Activated naive CD4-positive, alpha-beta T cell (primary cell): ENCODE results near the gene PAXX.
"Not testable (repeated sequence)": the region's sequence is repeated elsewhere in the genome, so short reads cannot be mapped to it uniquely, and the experiment has no call there.

Experiments
- DNase-seq, 4 experiments: peaks; one replicate each; lab custom pipeline; 2025; lab: John Stamatoyannopoulos, UW

PAXX gene

DNA sequence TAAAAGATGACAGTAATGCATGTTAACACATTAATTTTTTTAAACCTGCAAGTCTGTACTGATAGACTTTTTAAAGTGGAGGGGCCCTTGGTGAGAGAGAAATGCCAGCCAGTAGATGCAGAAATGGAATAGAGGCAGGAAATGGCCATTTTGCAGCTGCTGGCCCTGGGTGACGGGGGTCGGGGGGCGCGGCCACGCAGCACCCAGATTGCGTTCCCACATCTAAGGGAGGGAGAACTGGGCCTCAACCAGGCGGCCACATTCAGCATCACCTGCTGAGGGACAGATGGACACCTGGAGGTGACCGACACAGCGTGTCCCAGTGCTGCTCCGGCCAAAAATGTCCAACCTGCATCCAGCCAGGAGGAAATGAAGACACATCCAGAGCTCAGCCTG, 10.4 kb downstream of the PAXX start:
- DNase-seq = no peak

DNA sequence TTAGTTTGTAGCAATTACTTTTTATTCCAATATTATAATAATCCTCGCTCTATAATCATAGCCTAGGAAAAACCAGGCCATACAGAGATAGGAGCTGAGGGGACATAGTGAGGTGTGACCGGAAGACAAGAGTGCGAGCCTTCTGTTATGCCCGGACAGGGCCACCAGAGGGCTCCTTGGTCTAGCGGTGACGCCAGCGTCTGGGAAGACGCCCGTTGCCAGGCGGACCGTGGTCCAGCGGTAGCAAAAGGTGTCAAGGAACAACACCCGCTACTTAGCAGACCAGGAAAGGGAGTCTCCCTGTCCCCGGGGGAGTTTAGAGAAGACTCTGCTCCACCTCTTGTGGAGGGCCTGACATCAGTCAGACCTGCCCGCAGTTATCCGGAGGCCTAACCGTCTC, 12.1 kb downstream of the PAXX start:
- not testable (repeated sequence) for DNase-seq

DNA sequence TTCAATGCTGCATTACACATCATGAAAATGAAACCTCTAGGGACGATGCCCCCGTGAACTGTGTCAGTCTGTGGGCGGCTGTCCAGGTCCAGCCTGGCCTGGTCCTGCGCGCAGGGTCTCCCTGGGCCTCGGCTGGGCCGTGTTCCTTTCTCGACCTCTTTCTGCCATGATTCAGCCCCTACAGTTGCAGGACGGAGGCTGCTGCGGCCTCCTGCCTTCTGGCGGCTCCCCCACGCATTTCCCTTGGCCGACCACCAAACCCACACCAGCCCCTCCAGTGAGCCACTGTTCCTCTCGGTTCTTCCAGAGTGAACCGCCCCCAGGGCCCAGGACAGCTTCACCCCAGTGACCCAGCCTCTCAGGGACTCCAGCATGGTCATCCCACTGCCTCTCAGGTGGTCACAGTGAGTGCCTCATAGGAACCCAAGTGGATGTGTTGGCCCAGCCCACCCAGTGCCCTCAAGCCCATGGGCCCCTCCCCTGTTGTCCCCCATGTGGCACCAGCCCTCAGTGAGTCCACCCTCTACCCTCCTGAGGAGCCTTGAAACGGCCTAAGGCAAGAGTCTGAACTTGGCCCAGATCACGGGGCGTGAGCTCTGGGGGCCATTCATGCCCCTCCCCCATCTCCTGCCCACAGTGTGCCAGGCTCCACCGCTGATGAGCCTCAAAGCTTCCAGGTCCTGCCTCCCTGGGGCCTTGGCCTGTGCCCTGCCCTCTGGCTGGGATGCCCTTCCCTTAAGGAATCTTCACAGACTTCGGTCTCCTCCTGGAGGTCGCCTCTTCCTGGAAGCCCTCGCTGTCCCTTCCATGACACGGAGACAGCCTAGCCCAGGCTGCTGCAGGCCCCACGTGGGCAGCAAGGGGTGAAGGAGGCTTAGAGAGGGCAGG, 14.1 kb downstream of the PAXX start:
- DNase-seq = no peak

DNA sequence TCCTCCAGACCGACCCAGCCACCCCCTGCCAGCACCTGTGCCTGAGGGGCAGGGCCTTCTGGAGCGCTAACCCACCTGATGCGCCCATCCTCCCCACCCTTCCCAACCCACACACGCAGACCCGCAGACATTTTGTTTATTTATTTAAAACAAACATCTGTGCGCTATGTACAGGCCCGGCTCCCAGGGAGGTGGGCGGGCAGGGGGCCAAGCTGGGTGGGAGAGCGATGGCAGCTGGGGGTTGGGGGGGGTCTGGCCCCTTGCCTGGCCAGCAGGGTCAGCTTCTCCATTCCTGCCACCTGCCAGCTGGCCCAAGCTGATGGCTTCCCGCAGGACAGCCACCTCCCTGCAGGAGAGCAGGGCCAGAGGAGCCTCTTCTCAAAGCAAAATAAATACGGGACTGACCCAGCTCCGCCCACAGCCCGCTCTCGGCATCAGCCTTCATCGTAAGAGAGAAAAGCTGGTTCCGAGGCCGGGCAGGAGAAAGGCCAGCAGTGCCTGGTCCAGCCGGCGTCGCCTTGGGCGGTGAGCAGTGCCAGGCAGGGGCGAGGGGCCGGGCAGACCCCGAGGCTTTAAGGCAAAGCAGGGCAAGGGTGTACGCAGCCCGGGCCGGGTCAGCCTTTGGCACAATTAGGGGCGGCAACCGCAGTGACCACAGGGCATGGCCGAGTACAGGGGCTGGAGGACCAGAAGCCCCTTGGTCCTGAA, 15.0 kb downstream of the PAXX start:
- no peak for DNase-seq

DNA sequence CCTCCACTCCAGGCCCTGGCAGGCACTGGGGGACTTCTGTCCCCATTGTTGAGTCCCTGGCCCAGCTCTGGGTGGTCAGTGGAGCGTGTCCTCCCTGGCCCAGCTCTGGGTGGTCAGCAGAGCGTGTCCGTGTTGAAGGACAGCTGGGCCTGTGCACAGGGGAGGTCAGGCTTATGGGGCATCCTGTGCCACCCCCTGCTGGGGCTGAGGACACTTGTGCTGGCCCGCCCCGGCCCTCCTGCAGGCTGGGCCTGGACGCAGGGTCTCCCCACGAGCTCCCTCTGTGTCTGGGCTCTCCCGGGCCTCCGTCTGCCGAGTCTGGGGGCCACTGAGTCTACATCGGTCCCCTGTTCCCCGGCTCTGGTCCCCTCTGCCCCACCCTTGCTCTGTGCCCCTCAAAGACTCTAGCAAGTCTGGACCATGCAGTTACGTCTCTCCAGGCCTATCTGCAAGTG, 15.6 kb downstream of the PAXX start:
- no peak for DNase-seq

DNA sequence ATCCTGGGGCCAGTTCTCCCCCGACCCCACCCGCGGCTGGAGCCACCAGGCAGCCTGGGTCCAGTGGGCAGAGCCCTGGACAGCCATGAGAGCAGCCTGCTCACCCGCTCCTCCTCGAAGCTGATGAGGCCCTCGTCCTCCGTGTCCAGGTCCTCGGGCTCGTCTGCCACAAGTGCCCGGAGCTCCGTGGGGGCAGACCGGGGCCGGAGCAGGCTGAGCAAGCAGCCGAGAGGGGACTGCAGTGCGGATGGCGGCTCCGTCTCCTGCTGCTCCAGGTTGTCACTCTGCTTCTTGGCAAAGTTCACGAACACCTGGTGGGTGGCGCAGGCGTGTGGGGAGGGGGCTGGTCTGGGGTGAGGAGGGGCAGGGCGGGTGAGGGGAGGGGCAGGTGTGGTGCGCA, 16.1 kb downstream of the PAXX start:
- DNase-seq = no peak

GRCh38 chr9:137009217-137009616, 17.0 kb downstream of the PAXX start:
- DNase-seq = no peak

GRCh38 chr9:137009938-137010732, 17.9 kb downstream of the PAXX start:
- DNase-seq = no peak

GRCh38 chr9:137011156-137011555, 18.9 kb downstream of the PAXX start:
- DNase-seq = no peak

DNA sequence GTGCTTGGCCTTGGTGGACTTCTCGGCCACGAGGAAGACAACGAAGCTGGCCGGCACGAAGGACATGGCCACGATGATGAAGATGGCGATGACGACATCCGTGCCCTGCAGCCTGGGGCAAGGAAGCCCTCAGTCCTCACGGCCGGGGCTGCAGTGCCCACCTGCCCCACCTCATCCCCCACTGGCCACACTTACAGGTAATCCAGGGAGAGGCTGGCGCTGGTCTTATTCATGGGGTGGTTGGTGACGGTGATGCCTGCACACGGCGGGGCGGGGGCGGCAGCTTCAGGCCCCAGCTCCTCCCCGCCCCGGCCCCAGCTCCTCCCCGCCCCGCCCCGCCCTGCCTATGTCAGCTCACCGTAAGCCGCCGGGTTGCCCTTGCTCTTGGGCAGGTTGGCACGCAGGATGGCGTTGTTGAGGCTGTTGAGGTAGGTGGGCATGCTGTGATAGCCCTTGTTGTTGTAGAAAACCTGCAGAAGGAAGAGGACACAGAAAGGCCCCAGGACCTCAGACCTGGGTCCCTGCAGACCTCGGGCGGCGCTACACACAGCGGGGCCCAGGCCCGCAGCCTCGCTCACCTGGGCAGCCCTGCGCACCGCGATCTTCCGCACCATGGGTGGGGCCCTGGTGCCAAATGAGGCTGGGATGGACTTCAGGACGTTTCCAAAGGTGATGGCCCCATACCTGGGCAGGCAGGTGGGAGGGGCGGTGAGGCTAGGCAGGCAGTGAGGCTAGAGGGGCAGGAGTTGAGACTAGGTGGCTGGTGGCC, 19.9 kb downstream of the PAXX start:
- DNase-seq = no peak

- DNase-seq = no peak
These were observed 20.7 kb downstream of the PAXX start for GRCh38 chr9:137012694-137013570.

DNA sequence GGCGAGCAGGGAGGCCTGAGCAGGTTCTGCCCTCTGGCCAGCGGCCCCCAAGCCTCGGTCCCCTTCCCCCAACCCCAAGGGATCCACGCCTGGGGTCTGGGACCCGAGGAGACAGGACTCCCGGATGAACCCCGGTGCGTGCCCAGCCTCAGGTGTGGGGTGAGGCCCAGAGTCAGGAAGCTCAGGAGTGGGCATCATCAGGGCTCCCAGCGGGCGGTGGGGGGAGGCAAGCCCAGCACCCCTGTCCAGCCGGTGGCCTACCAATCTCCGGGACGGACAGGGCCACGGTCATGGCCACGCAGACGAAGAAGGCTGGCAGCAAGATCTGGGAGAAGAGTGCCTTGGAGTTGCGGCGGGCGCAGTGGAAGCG, 21.3 kb downstream of the PAXX start:
- DNase-seq = no peak

- no peak for DNase-seq
These were observed 21.9 kb downstream of the PAXX start for GRCh38 chr9:137014166-137014565.

DNA sequence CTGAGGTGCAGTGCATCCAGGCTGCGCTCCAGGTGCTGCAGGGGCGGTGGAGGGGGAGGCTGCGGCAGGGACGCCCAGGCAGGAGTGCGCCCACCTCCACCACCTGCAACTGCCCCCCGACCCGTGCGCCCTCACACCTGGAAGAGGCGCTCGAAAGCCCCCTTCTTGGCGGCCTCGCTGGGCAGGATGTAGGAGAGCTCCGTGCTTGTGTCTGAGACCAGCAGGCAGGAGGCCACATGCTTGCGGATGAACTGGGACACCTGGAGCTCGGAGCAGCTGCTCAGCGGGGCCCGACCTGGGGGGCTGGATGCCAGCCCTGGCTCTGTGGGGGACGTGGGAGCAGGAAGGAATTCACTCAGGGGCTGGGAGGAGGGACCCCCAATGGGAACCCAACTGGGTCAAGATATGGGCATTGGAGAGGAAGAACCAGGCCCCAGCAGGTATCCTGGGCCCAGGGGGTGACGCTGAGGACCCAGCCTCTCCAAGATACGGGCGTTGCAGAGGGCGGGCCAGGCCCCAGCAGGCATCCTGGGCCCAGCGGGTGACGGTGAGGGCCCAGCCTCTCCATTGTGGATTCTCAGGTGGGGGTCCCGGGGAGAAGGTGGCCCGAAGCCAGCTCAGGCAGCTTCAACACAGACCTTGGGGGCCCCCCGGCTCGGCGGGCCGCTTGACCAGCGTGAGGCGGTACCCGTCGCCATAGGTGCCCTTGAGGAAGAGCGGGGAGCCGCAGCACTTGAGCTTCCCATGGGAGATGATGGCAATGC, 22.7 kb downstream of the PAXX start:
- DNase-seq = no peak

GRCh38 chr9:137015540-137015930, 23.3 kb downstream of the PAXX start:
- no peak for DNase-seq

DNA sequence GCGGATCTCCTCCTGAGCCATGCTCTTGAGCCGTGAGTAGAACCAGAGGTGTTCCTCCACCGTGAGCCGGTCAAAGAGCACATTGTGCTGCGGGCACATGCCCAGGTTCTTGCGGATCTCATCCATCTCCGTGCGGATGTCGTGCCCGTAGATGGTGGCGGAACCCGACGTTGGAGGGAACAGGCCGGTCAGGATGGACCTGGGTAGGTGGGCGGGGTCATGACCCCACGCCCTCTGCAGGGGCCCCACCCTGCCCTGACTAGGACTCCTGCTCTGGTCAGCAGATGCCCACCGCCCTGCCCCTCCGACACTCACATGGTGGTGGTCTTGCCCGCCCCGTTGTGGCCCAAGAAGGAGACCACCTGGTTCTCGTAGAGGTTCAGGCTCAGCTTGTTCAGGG, 23.8 kb downstream of the PAXX start:
- DNase-seq = no peak

DNA sequence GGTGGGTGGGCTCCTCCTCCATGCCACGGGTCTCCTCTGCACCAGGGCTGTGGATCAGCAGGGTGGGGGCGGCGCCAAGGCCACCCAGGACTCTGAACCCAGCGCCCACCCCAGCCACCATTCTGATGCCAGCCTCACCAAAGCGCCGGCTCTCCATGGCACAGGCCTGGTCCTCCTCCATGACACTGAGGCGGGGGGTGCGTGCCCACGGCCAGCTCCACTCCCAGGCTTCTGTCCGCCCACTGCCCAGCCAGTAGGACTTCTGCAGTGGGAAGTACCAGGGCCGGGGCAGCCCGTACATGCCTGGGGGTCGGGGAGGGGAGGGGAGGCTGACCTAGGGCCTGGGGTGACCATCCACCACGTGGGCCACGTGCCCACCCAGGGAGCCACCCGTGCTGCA, 24.2 kb downstream of the PAXX start:
- DNase-seq = no peak

- no peak for DNase-seq
These were observed 24.8 kb downstream of the PAXX start for GRCh38 chr9:137017071-137017470.

- no peak for DNase-seq
These were observed 25.7 kb downstream of the PAXX start for GRCh38 chr9:137017791-137018497.
